GM23338 (cell line): ENCODE results near the gene CTRB1. TPM values are rescaled to one million over a fixed set of nuclear protein-coding genes. Genes with fewer than 3 reads are reported as not detected.
A peak's percentile ranks its signal among the peaks of the same experiment; 100 is the strongest.

Source experiments
- ATAC-seq: fragments of 200-7000 bp; cut with Tn5 transposase; 3 replicates; pipeline ENCODE4 v1.9.1; 2020
- DNase-seq: peaks from one replicate; pipeline ENCODE4 v3.0.0-alpha.2; 2015; ENCODE audit warnings: low spot score
- H2AFZ ChIP-seq: fragments of 200-600 bp; sonication (generic); 2 replicates; pipeline ENCODE4 v1.8.0; 2016; ENCODE audit warnings: antibody characterized with exemption, mild to moderate bottlenecking, moderate library complexity
- H3F3A ChIP-seq: fragments of 200-600 bp; sonication (generic); replicated peaks from 2 replicates; pipeline ENCODE4 v1.8.0; 2017; ENCODE audit warnings: antibody characterized with exemption, mixed run types, low read depth
- H3K27ac ChIP-seq: fragments of 200-600 bp; sonication (generic); 2 replicates; pipeline ENCODE4 v1.6.1; 2016; ENCODE audit warnings: low read depth
- H3K27me3 ChIP-seq: fragments of 200-600 bp; sonication (generic); 2 replicates; pipeline ENCODE4 v1.8.0; 2016; ENCODE audit warnings: mild to moderate bottlenecking, mixed run types, moderate library complexity; ENCODE audit not compliant: insufficient read depth
- H3K36me3 ChIP-seq: fragments of 200-600 bp; sonication (generic); 2 replicates; pipeline ENCODE4 v1.8.0; 2016; ENCODE audit warnings: mild to moderate bottlenecking; ENCODE audit not compliant: insufficient read depth
- H3K4me1 ChIP-seq: fragments of 200-600 bp; sonication (generic); 2 replicates; pipeline ENCODE4 v1.8.0; 2016; ENCODE audit warnings: mild to moderate bottlenecking, moderate library complexity; ENCODE audit not compliant: insufficient read depth
- H3K4me2 ChIP-seq: fragments of 200-600 bp; sonication (generic); 2 replicates; pipeline ENCODE4 v1.7.1; 2017; ENCODE audit warnings: mixed run types
- H3K4me3 ChIP-seq: fragments of 200-600 bp; sonication (generic); 2 replicates; pipeline ENCODE4 v1.6.1; 2016; ENCODE audit warnings: mixed run types
- H3K79me2 ChIP-seq: fragments of 200-600 bp; sonication (generic); replicated peaks from 2 replicates; pipeline ENCODE4 v1.8.0; 2017; ENCODE audit warnings: mild to moderate bottlenecking; ENCODE audit not compliant: insufficient read depth
- H3K9me2 ChIP-seq: fragments of 200-600 bp; sonication (generic); 2 replicates; pipeline ENCODE4 v1.8.0; 2017; ENCODE audit not compliant: insufficient read depth
- H4K20me1 ChIP-seq: fragments of 200-600 bp; sonication (generic); replicated peaks from 2 replicates; pipeline ENCODE4 v1.8.0; 2017; ENCODE audit warnings: mild to moderate bottlenecking; ENCODE audit not compliant: insufficient read depth
- H3K27ac Mint-ChIP-seq: 2 replicates; pipeline ENCODE4 v1.8.0; 2020; ENCODE audit warnings: inconsistent platforms, mild to moderate bottlenecking, moderate library complexity, mixed read lengths
- H3K27me3 Mint-ChIP-seq: 3 replicates; pipeline ENCODE4 v1.8.0; 2022; ENCODE audit warnings: low read depth, mild to moderate bottlenecking, moderate library complexity, mixed read lengths, inconsistent platforms; ENCODE audit not compliant: insufficient read depth, poor library complexity
- H3K36me3 Mint-ChIP-seq: 3 replicates; pipeline ENCODE4 v1.8.0; 2021; ENCODE audit warnings: low read depth, mild to moderate bottlenecking, inconsistent platforms, moderate library complexity, mixed read lengths
- H3K4me1 Mint-ChIP-seq: 3 replicates; pipeline ENCODE4 v1.8.0; 2020; ENCODE audit warnings: mild to moderate bottlenecking, inconsistent platforms, mixed read lengths
- H3K4me3 Mint-ChIP-seq: 3 replicates; pipeline ENCODE4 v1.8.0; 2021; ENCODE audit warnings: moderate library complexity, mild to moderate bottlenecking, inconsistent platforms, mixed read lengths
- H3K9me3 Mint-ChIP-seq: 3 replicates; pipeline ENCODE4 v1.8.0; 2020; ENCODE audit warnings: moderate library complexity, mild to moderate bottlenecking, inconsistent platforms, mixed read lengths
- CREB1 ChIP-seq: fragments of 250-450 bp; sonication (Bioruptor Pico); IDR thresholded peaks from 2 replicates; pipeline ENCODE4 v1.5.0; 2020; ENCODE audit warnings: low read depth, mild to moderate bottlenecking, moderate library complexity
- CTCF ChIP-seq, 2 experiments: fragments of 200-600 bp in 1 of 2; sonication (generic) in 1 of 2; conservative IDR thresholded peaks; 2 replicates each; pipeline versions ENCODE4 v1.5.1 to v1.6.1; 2016 to 2017; ENCODE audit warnings: antibody characterized with exemption in 2 of 2, low read depth in 2 of 2, mild to moderate bottlenecking in 2 of 2, moderate library complexity in 1 of 2
- ETS1 ChIP-seq: IDR thresholded peaks from 2 replicates; pipeline ENCODE4 v1.6.1; 2016; ENCODE audit warnings: antibody characterized with exemption
- EZH2 ChIP-seq: fragments of 200-600 bp; sonication (generic); IDR thresholded peaks from one replicate; pipeline ENCODE4 v1.8.0; 2017; ENCODE audit warnings: antibody characterized with exemption, mild to moderate bottlenecking, low read depth; ENCODE audit not compliant: unreplicated experiment
- EZH2phosphoT487 ChIP-seq: fragments of 200-600 bp; sonication (generic); IDR thresholded peaks from one replicate; pipeline ENCODE4 v1.8.1; 2018; ENCODE audit warnings: antibody characterized with exemption; ENCODE audit not compliant: unreplicated experiment
- JUNB ChIP-seq: IDR thresholded peaks from one replicate; pipeline ENCODE4 v1.6.1; 2016; ENCODE audit warnings: antibody characterized with exemption; ENCODE audit not compliant: unreplicated experiment
- POLR2AphosphoS5 ChIP-seq: IDR thresholded peaks from 2 replicates; pipeline ENCODE4 v1.6.1; 2016; ENCODE audit warnings: antibody characterized with exemption, low read depth
- ZNF114 ChIP-seq: fragments of 250-450 bp; sonication (Bioruptor Pico); IDR thresholded peaks from 2 replicates; pipeline ENCODE4 v1.5.0; 2020; ENCODE audit warnings: mild to moderate bottlenecking, moderate library complexity
- polyA plus RNA-seq: library from polyadenylated mRNA; unstranded; fragments of >200 nt; fragmentation: Nextera tagmentation; extraction: Ambion mirVana; gene quantifications from 2 replicates; pipeline ENCODE4 v1.2.1, GENCODE V29; 2016
- total RNA-seq: library from RNA; depleted of rRNA; stranded (reverse); fragments of >200 nt; shearing (Covaris generic); gene quantifications from 2 replicates; pipeline ENCODE4 v1.2.3, GENCODE V29; 2014

The CTRB1 gene
- total and polyA plus RNA-seq, 2 experiments from 2014 or later: not detected

GRCh38 chr16:75226550-75227360, 8.0 kb downstream of the CTRB1 start:
- ATAC-seq (peak; percentile 4; the same call in 2 of the 3 replicates), DNase-seq (peak; percentile 24)
- Histone ChIP-seq H3K36me3 (peaks cover 12% of the 10 kb centered on the region; the same call in 1 of the 2 replicates), H3K27me3 (no peaks in the 10 kb centered on the region), H3K4me2 (no peak overlapping the region), H3K4me3 (no peak overlapping the region), H3K4me1 (no peaks in the 10 kb centered on the region), H3K9me2 (no peaks in the 10 kb centered on the region), H3K79me2 (no peaks in the 10 kb centered on the region; the same call in 1 of the 2 replicates), H3K27ac (peak overlapping the region; percentile 45; the same call in 1 of the 2 replicates), H2AFZ (no peak overlapping the region), H4K20me1 (peaks cover 9% of the 10 kb centered on the region; the same call in 1 of the 2 replicates), H3F3A (peaks cover 21% of the 10 kb centered on the region)
- TF ChIP-seq EZH2phosphoT487: no peak
- TF ChIP-seq JUNB: no peak
- TF ChIP-seq ETS1: no peak
- peak in 1 of 2 experiments; percentile 36; a peak in 2 of 4 replicates for TF ChIP-seq CTCF (conservative IDR thresholded peaks at IDR 0.05; ENCODE audit: low read depth in 2 of 2)
- no peak for TF ChIP-seq ZNF114 (CRISPR knock-in tag)
- H3K9me3 Mint-ChIP-seq: no peaks in the 10 kb centered on the region
- H3K4me1 Mint-ChIP-seq: peaks cover 5% of the 10 kb centered on the region; the same call in 2 of the 3 replicates
- H3K27me3 Mint-ChIP-seq: peaks cover 15% of the 10 kb centered on the region
- H3K36me3 Mint-ChIP-seq: peaks cover 29% of the 10 kb centered on the region
- H3K4me3 Mint-ChIP-seq: no peak overlapping the region
- no peak overlapping the region; the same call in 1 of the 2 replicates for H3K27ac Mint-ChIP-seq

- Histone ChIP-seq H3K27me3 (no peaks in the 10 kb centered on the region), H3K79me2 (peaks cover 1% of the 10 kb centered on the region; the same call in 1 of the 2 replicates), H3K27ac (peak overlapping the region; percentile 45; the same call in 1 of the 2 replicates), H3F3A (peaks cover 26% of the 10 kb centered on the region), H2AFZ (no peak overlapping the region), H3K4me2 (no peak overlapping the region), H3K4me3 (no peak overlapping the region), H3K36me3 (peaks cover 18% of the 10 kb centered on the region; the same call in 1 of the 2 replicates), H3K4me1 (no peaks in the 10 kb centered on the region), H4K20me1 (peaks cover 9% of the 10 kb centered on the region; the same call in 1 of the 2 replicates), H3K9me2 (no peaks in the 10 kb centered on the region)
- Mint-ChIP-seq H3K36me3 (peaks cover 37% of the 10 kb centered on the region), H3K27ac (peak overlapping the region; percentile 42), H3K9me3 (no peaks in the 10 kb centered on the region), H3K4me1 (peaks cover 5% of the 10 kb centered on the region; the same call in 2 of the 3 replicates), H3K27me3 (peaks cover 15% of the 10 kb centered on the region), H3K4me3 (peak overlapping the region; percentile 3; the same call in 1 of the 3 replicates)
- TF ChIP-seq EZH2: no peak
- TF ChIP-seq CREB1 (CRISPR knock-in tag): no peak
- TF ChIP-seq POLR2AphosphoS5: peak; percentile 17; the same call in 1 of the 2 replicates
- DNase-seq: peak; percentile 43
- peak; percentile 9 for ATAC-seq
Observed at GRCh38 chr16:75227361-75228142, 8.8 kb downstream of the CTRB1 start.
